GM18951 (cell line): ENCODE results near the gene PPP1R26.

Experiments used
- POLR2A ChIP-seq: IDR thresholded peaks from 4 replicates; pipeline ENCODE4 v1.6.1; 2011; ENCODE audit warnings: mild to moderate bottlenecking; ENCODE audit not compliant: insufficient read length, insufficient read depth; ENCODE audit errors: extremely low read depth
- in situ Hi-C: fragments of 300-500 bp; cut with MboI; formaldehyde crosslinking; loops from one replicate; pipeline ENCODE4 v1.12.0; 2022; ENCODE audit warnings: low sequenced_read_pairs, mixed read lengths, inconsistent platforms; ENCODE audit not compliant: unreplicated experiment

The PPP1R26 gene

DNA sequence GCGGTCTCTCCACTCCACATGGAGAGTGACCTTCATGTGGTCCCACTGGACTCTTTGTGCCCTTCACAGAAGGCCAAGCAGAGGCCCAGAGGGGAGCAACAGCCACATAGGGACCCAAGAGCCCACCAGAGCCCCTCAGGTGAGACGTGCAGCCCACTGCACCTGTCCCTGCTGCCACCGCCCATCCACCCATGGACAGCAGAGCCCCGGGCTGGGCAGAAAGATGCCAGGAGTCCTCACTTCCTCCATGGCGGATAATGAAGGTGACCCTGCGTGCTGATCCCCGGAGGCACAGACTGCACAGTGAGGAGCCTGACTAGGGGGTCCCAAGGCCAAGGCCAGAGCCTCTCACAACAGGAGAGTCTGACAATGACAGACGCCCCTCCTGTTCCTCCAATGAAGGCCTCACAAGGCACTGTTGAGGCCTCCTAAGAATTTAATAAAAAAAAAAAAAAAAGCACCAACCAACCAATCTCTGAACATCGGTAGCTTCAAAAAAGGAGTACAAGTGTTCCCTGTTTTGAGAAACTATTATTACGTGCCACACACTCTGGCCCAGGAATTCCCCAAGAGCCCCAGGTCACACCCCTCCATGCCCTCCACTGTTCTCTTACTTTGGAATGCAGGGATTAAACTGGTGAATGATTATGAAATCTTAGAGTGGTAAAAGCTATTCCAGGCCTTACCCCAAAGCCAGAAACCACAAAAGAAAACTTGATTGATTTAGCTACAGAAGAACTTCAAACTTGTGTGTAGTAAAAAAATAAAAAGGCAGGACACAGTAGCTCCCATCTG, 2.8 kb upstream of the PPP1R26 start:
- in situ Hi-C loops = no loop called here
- no peak for TF ChIP-seq POLR2A

GRCh38 chr9:135478191-135478590, 1.4 kb upstream of the PPP1R26 start:
- in situ Hi-C loops = no loop called here
- TF ChIP-seq POLR2A = no peak

DNA sequence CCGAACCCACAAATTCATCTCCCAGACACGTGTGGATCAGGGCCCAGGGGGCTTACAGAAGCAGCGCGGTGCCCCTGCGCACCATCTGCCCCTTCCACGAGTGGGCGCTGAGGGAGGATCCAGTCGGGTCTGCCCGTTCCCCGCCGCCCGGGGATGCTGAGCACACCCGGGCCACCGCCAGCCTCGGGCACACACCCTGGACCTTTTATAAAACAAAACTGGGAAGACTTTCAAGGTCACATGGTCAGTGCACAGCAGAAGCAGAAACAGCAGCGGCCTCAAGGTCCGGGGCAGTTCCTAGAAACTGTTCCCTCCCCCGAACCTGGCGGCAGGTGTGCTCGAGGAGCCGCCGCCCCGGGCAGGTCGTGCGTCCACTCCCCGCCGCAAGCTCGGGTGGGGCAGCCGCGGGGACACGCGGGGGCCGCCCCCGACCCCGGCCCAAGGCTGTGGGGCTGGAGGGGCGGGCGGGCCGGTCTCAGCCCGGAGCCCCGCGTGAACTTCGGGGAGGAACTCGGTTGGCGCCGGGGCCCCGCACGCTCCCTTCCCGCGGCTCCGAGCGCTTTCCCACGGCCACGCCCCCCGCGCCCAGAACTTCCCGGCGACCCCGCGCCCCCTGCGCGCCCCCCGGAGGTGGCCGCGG, 633 bp upstream of the PPP1R26 start:
- TF ChIP-seq POLR2A = no peak
- in situ Hi-C loops = no loop called here

DNA sequence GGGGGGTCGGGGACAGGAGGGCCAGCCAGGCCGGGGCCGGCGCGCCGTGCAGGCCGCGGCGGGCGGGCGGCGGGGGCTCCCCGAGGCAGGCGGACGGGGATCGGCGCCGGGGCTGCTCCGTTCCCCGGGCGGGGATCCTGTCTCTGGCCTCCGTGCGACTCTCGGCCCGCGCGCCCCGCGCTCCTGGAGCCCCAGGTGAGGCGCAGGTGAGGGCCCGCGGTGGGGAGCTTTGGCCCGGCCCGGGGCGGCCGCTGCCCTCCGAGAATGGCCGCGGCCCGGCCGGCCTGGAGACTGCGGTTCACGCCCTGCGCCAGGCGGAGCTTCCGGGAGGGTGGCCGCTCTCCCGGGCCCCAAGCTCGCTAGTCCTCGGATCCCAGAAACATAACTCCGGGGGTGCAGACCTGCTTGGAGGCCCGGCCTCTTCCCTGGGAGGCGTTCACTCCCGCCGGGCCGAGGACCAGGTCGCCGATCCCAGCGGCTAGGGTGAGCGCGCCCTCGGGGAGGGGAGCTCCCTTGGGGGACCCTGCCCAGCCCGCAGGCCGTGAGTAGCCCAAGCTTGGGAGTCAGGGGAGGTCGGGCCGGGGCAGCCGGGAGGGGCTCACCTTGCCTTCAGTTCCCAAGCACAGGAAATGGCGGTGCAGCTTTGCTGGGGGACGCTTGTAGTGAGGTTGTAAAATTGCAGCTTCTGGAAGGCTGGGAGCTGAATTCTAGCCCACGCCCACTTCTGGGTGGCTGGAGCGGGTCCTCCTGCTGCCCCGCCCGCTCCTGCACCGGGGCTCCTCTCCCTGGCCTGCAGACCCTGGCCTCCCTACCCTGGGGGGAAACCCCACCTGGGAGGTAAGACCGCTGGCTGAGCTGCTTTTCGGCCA, 723 bp downstream of the PPP1R26 start:
- in situ Hi-C loops = no loop called here

GRCh38 chr9:135480940-135481310, 1.3 kb downstream of the PPP1R26 start:
- in situ Hi-C loops = no loop called here
- no peak for TF ChIP-seq POLR2A

More for the DNA sequence above, 723 bp downstream of the PPP1R26 start:
- TF ChIP-seq POLR2A = no peak

DNA sequence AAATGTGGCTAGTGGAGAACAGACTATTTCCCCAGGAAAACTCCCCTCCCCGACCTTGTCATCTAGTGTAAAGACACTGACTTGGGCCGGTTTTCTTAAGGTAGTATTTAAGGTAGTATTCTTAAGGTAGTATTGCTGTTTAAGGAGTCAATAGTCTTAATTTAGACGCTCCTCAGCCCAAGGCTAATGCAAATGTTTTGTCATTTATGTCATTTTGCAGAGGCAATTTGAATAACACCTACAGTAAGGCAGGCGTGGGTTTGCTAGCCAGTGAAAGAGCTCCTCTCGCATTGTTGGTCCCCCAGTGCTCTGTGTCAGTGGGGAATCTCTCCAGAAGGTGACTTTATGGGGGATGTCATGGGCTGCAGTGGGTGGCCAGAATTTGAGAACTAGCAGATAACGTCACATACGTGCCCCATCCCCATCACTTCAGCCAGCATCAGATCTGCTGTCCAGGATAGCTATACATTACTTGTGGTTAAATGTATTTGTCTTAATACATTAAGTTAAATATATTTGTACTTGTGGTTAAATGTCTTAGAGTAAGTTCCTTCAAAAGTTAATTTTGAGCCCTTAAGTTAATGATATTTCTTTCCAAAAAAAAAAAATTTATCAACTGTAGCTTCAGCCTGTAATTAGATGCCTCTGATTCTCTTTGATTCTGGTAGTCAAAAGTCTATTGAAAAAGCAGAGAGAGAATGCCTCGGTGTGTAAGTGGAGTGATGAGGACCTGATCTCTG, 2.6 kb downstream of the PPP1R26 start:
- TF ChIP-seq POLR2A = no peak
- in situ Hi-C loops = no loop called here

GRCh38 chr9:135484460-135485277, 5.1 kb downstream of the PPP1R26 start:
- in situ Hi-C loops = no loop called here
- no peak for TF ChIP-seq POLR2A

GRCh38 chr9:135485385-135485784, 5.8 kb downstream of the PPP1R26 start:
- in situ Hi-C loops = no loop called here
- TF ChIP-seq POLR2A = no peak

DNA sequence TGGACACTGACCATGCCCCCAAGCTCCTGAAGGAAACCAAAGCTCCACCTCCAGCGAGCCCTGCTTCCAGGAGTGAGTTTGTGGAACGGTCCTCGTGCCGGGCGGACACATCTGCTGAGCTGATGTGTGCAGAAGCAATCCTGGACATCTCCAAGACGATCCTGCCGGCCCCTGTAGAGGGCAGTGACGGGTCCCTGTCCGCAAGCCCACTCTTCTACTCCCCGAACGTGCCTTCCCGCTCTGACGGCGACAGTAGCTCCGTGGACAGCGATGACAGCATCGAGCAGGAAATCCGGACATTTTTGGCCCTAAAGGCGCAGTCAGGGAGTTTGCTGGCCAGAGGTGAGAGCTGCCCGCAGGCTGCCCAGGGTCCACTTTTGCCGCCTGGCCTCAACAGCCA, 6.2 kb downstream of the PPP1R26 start:
- in situ Hi-C loops = no loop called here
- TF ChIP-seq POLR2A = no peak

GRCh38 chr9:135486267-135487065, 6.9 kb downstream of the PPP1R26 start:
- TF ChIP-seq POLR2A = no peak
- in situ Hi-C loops = no loop called here

DNA sequence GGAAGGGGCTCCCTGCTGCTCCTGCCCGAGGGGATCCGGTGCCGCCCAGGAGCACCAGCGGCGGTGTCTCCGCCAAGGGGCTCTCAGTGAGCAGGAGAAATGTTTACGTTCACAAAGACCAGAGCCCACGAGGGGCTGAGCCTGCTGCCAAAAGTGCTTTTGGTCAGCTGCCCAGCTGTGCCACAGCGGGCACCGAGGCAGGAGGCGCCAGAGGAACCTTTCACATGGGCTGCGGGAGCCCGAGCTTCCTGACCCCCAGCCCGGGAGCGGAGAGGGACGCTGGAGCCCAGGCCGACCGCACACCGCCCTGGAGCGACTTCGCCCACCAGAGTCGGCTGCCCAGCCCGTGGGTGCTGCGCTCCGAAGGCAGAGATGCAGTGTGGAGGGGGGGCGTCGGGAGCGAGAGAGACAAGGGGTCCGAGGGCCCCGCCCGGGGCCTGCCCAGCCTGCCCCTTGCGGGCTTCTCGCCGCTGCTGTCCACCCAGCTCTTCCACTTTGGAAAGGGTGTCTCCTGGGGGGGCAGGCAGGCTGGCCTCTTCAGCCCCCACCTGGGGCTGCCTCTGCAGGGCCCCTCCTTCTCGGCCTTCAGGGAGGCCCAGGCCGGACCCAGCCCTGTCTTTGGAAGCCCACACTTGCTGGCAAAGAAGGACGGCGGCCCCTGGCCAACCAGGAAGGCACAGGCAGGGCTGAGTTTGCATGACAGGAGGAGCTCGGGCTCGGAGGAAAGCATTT, 7.9 kb downstream of the PPP1R26 start:
- no peak for TF ChIP-seq POLR2A
- in situ Hi-C loops = no loop called here
